Measurements from ENCODE around the gene ABTB2. TPM values are rescaled to one million over a fixed set of nuclear protein-coding genes. Genes with fewer than 3 reads are reported as not detected.

Gene ABTB2
- total RNA-seq, 1 experiment from 2014 or later, result 5.5 TPM

GRCh38 chr11:34327804-34328631 lies 29.8 kb downstream of the ABTB2 start:
- Histone ChIP-seq H4K20me1 (ENCODE audit: control insufficient read depth, insufficient read depth, insufficient read length) (no peaks in the 10 kb centered on the region), H2BK15ac (ENCODE audit: low read depth, low read length) (no peak overlapping the region), H4K91ac (ENCODE audit: insufficient read length, low read depth, low read length) (no peak overlapping the region), H3K79me1 (ENCODE audit: insufficient read depth, low read depth, low read length, poor library complexity, severe bottlenecking) (no peaks in the 10 kb centered on the region), H2AFZ (ENCODE audit: low read length) (no peak overlapping the region), H3T11ph (ENCODE audit: low read length) (no peak overlapping the region), H3K79me2 (ENCODE audit: insufficient read depth, low read length) (no peaks in the 10 kb centered on the region), H3K56ac (ENCODE audit: insufficient read length, low read depth, low read length) (no peak overlapping the region), H2BK120ac (ENCODE audit: low read depth, low read length, poor library complexity, severe bottlenecking) (no peak overlapping the region), H3K9me3 (ENCODE audit: control insufficient read depth, low read depth, low read length) (no peaks in the 10 kb centered on the region), H3K27ac (ENCODE audit: insufficient read length, low read depth, low read length) (no peak overlapping the region), H3K4me2 (ENCODE audit: insufficient read depth, insufficient read length, low read length) (no peak overlapping the region), H2BK20ac (ENCODE audit: low read depth, low read length, poor library complexity, severe bottlenecking) (no peak overlapping the region), H2BK5ac (ENCODE audit: insufficient read length, low read length) (no peak overlapping the region), H3K27me3 (ENCODE audit: insufficient read depth, low read length) (no peaks in the 10 kb centered on the region), H3K14ac (ENCODE audit: insufficient read depth, low read length) (no peak overlapping the region), H3K18ac (ENCODE audit: insufficient read length, low read depth, low read length) (no peak overlapping the region), H2AK5ac (ENCODE audit: insufficient read length, low read length) (no peak overlapping the region), H2BK12ac (ENCODE audit: insufficient read length, low read depth, low read length) (no peak overlapping the region), H3K9ac (ENCODE audit: extremely low read depth, insufficient read length, low read length) (no peak overlapping the region), H4K5ac (ENCODE audit: insufficient read length, low read depth, low read length) (no peak overlapping the region), H3K23ac (ENCODE audit: insufficient read length, low read depth, low read length) (no peak overlapping the region), H3K23me2 (ENCODE audit: insufficient read length, low read depth, low read length, poor library complexity, severe bottlenecking) (no peaks in the 10 kb centered on the region), H3K4me1 (ENCODE audit: insufficient read depth, low read length) (no peaks in the 10 kb centered on the region; the same call in 1 of the 2 replicates), H4K8ac (replicated peaks; ENCODE audit: insufficient read length, low read depth, low read length) (no peak overlapping the region), H3K4ac (ENCODE audit: low read depth, low read length) (no peak overlapping the region)
- no peaks in the 10 kb centered on the region for H3K9me3 Mint-ChIP-seq
- no peaks in the 10 kb centered on the region for H3K36me3 Mint-ChIP-seq (ENCODE audit: insufficient read depth in 1 of 3, low read depth in 3 of 3)
- peaks cover 13 to 16% of the 10 kb centered on the region in 2 experiments for H3K4me1 Mint-ChIP-seq
- H3K27ac Mint-ChIP-seq, result no peak overlapping the region
- no peak for TF ChIP-seq CTCF (conservative IDR thresholded peaks at IDR 0.05)
- no peak overlapping the region for H3K4me3 Mint-ChIP-seq
- H3K27me3 Mint-ChIP-seq (ENCODE audit: low read depth), result no peaks in the 10 kb centered on the region
- DNase-seq, result no peak
- no CpG with 5 or more reads among the region's 7 CpGs for WGBS (ENCODE audit: extremely low coverage, insufficient read length, low lambda C conversion rate)
